GM23338 (cell line): ENCODE results near the gene LPAR1.
"Not testable (repeated sequence)": the region's sequence is repeated elsewhere in the genome, so short reads cannot be mapped to it uniquely, and the experiment has no call there.

Source experiments
- CREB1 ChIP-seq: fragments of 250-450 bp; sonication (Bioruptor Pico); IDR thresholded peaks from 2 replicates; pipeline ENCODE4 v1.5.0; 2020; ENCODE audit warnings: low read depth, mild to moderate bottlenecking, moderate library complexity
- ETS1 ChIP-seq: IDR thresholded peaks from 2 replicates; pipeline ENCODE4 v1.6.1; 2016; ENCODE audit warnings: antibody characterized with exemption
- EZH2 ChIP-seq: fragments of 200-600 bp; sonication (generic); IDR thresholded peaks from one replicate; pipeline ENCODE4 v1.8.0; 2017; ENCODE audit warnings: antibody characterized with exemption, mild to moderate bottlenecking, low read depth; ENCODE audit not compliant: unreplicated experiment
- EZH2phosphoT487 ChIP-seq: fragments of 200-600 bp; sonication (generic); IDR thresholded peaks from one replicate; pipeline ENCODE4 v1.8.1; 2018; ENCODE audit warnings: antibody characterized with exemption; ENCODE audit not compliant: unreplicated experiment
- JUNB ChIP-seq: IDR thresholded peaks from one replicate; pipeline ENCODE4 v1.6.1; 2016; ENCODE audit warnings: antibody characterized with exemption; ENCODE audit not compliant: unreplicated experiment
- NANOG ChIP-seq: IDR thresholded peaks from 2 replicates; pipeline ENCODE4 v1.6.1; 2016; ENCODE audit warnings: antibody characterized with exemption, borderline replicate concordance
- POLR2AphosphoS5 ChIP-seq: IDR thresholded peaks from 2 replicates; pipeline ENCODE4 v1.6.1; 2016; ENCODE audit warnings: antibody characterized with exemption, low read depth
- REST ChIP-seq: IDR thresholded peaks from one replicate; pipeline ENCODE4 v1.6.1; 2018; ENCODE audit warnings: antibody characterized with exemption; ENCODE audit not compliant: unreplicated experiment
- STAT1 ChIP-seq: IDR thresholded peaks from one replicate; pipeline ENCODE4 v1.6.1; 2016; ENCODE audit warnings: antibody characterized with exemption; ENCODE audit not compliant: unreplicated experiment
- ZNF331 ChIP-seq: fragments of 250-450 bp; sonication (Bioruptor Pico); IDR thresholded peaks from 2 replicates; pipeline ENCODE4 v1.5.0; 2020; ENCODE audit warnings: low read depth, mild to moderate bottlenecking, moderate library complexity
- TF ChIP-seq, protein P1 (sequence below), 2 experiments: fragments of 200-600 bp in 1 of 2; sonication (generic) in 1 of 2; conservative IDR thresholded peaks; 2 replicates each; pipeline versions ENCODE4 v1.5.1 to v1.6.1; 2016 to 2017; ENCODE audit warnings: antibody characterized with exemption in 2 of 2, low read depth in 2 of 2, mild to moderate bottlenecking in 2 of 2, moderate library complexity in 1 of 2

DNA sequence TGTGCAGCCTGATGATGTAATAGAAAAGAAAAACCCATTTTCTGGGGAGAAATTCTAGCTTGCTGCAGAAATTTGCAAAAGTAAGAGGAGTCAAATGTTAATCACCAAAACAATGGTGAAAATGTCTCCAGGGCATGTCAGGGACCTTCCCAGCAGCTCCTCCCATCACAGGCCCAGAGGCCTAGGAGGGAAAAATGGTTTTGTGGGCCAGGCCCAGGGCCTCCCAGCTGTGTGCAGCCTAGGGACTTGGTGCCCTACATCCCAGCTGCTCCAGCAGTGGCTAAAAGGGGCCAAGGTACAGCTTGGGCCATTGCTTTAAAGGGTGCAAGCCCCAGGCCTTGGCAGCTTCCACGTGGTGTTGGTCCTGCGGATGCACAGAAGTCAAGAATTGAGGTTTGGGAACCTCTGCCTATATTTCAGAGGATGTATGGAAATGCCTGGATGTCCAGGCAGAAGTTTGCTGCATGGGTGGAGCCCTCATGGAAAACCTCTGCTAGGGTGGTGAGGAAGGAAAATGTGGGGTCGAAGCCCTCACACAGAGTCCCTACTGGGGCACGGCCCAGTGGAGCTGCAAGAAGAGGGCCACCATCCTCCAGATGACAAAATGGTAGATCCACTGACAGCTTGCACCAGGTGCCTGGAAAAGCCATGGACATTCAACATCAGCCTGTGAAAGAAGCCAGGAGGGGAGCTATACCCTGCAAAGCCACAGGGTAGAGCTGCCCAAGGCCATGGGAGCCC lies 176.7 kb downstream of the LPAR1 start:
- TF ChIP-seq, protein P1, sequence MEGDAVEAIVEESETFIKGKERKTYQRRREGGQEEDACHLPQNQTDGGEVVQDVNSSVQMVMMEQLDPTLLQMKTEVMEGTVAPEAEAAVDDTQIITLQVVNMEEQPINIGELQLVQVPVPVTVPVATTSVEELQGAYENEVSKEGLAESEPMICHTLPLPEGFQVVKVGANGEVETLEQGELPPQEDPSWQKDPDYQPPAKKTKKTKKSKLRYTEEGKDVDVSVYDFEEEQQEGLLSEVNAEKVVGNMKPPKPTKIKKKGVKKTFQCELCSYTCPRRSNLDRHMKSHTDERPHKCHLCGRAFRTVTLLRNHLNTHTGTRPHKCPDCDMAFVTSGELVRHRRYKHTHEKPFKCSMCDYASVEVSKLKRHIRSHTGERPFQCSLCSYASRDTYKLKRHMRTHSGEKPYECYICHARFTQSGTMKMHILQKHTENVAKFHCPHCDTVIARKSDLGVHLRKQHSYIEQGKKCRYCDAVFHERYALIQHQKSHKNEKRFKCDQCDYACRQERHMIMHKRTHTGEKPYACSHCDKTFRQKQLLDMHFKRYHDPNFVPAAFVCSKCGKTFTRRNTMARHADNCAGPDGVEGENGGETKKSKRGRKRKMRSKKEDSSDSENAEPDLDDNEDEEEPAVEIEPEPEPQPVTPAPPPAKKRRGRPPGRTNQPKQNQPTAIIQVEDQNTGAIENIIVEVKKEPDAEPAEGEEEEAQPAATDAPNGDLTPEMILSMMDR (conservative IDR thresholded peaks at IDR 0.05; ENCODE audit: low read depth in 2 of 2): not testable (repeated sequence)
- not testable (repeated sequence) for TF ChIP-seq POLR2AphosphoS5; JUNB; EZH2; REST; ZNF331 (CRISPR knock-in tag); ETS1; EZH2phosphoT487; NANOG; CREB1; STAT1
